Activated T-helper 17 cell treated with anti-CD3 and anti-CD28 coated beads, Interleukin-2, amount 50 U/mL, for 72 hours (primary cell): ENCODE measurements around the gene SEPTIN5. TPM values are rescaled to one million over a fixed set of nuclear protein-coding genes. Genes with fewer than 3 reads are reported as not detected.

Experiments
- ATAC-seq: fragments of 150-1000 bp; cut with Tn5 transposase; replicated peaks from 2 replicates; pipeline ENCODE4 v1.10.0; 2021; ENCODE audit warnings: mild to moderate bottlenecking, moderate library complexity
- H3K27ac Mint-ChIP-seq: one replicate; pipeline ENCODE4 v1.8.0; 2022; ENCODE audit warnings: mixed read lengths
- H3K27me3 Mint-ChIP-seq: one replicate; pipeline ENCODE4 v1.8.0; 2022; ENCODE audit warnings: mixed read lengths
- H3K36me3 Mint-ChIP-seq: one replicate; pipeline ENCODE4 v1.8.0; 2022; ENCODE audit warnings: low read depth, mild to moderate bottlenecking, mixed read lengths
- H3K4me1 Mint-ChIP-seq: one replicate; pipeline ENCODE4 v1.8.0; 2022; ENCODE audit warnings: mixed read lengths
- H3K4me3 Mint-ChIP-seq: one replicate; pipeline ENCODE4 v1.8.0; 2022; ENCODE audit warnings: mild to moderate bottlenecking, mixed read lengths
- H3K9me3 Mint-ChIP-seq: one replicate; pipeline ENCODE4 v1.8.0; 2022; ENCODE audit warnings: mixed read lengths
- total RNA-seq, 2 donors: library from RNA; stranded (reverse); gene quantifications; one replicate each; pipeline ENCODE4 v1.2.3, GENCODE V29; 2022

Gene SEPTIN5
- total RNA-seq, 2 donors from 2014 or later, result 0.41 to 0.42 TPM

DNA sequence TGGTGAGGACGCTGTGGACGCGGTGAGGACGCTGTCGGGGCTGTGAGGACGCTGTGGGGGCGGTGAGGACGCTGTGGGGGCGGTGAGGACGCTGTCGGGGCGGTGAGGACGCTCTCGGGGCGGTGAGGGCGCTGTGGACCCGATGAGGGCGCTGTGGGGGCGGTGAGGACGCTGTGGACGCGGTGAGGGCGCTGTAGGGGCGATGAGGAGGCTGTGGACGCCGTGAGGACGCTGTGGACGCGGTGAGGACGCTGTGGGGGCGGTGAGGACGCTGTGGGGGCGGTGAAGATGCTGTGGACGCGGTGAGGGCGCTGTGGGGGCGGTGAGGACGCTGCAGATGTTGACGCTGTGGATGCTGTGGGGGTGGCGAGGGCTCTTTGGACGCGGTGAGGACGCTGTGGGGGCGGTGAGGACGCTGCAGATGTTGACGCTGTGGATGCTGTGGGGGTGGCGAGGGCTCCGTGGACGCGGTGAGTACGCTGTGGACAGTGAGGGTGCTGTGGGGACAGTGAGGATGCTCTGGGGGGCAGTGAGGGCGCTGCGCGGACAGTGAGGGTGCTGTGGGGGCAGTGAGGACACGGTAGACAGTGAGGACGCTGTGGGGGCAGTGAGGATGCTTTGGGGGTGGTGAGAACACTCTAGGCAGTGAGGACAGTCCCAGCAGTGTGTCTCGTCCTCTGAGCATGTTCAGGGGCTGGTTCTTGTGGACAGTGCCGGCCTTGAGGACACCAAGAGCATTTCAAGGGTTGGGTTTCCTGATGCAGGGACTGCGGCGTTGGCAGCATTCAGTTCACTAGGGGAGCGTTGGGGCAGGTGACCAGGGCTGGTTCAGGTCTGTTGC is 13.2 kb downstream of the SEPTIN5 start:
- H3K4me3 Mint-ChIP-seq, result no peak overlapping the region
- H3K27ac Mint-ChIP-seq, result no peak overlapping the region

DNA sequence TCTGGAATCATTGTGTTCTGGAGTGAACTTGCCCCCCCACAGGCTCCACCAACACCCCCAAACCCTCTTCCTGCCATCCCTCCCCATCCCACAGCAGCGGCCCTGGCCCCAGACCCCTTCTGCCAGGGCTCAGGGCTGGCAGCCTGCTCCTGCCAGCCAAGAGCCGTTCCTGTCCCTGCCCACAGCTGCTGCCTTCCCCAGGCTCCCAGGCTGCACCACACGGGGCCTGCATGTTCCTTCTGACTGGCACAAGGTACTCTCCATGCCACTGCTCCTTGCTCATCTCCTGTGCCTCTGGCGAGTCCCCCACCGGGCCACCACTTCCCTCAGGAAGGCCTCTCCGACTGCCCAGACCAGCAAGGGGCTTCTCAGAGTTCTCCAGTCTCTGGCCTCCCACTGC is 14.0 kb downstream of the SEPTIN5 start:
- Mint-ChIP-seq H3K4me3 (no peak overlapping the region), H3K4me1 (peaks cover 3% of the 10 kb centered on the region), H3K36me3 (no peaks in the 10 kb centered on the region), H3K27me3 (peaks cover 16% of the 10 kb centered on the region), H3K9me3 (no peaks in the 10 kb centered on the region), H3K27ac (no peak overlapping the region)
- ATAC-seq, result no peak

More for the DNA sequence above, 13.2 kb downstream of the SEPTIN5 start:
- Mint-ChIP-seq H3K36me3 (no peaks in the 10 kb centered on the region), H3K9me3 (no peaks in the 10 kb centered on the region), H3K27me3 (peaks cover 19% of the 10 kb centered on the region), H3K4me1 (peaks cover 3% of the 10 kb centered on the region)
- ATAC-seq, result no peak

DNA sequence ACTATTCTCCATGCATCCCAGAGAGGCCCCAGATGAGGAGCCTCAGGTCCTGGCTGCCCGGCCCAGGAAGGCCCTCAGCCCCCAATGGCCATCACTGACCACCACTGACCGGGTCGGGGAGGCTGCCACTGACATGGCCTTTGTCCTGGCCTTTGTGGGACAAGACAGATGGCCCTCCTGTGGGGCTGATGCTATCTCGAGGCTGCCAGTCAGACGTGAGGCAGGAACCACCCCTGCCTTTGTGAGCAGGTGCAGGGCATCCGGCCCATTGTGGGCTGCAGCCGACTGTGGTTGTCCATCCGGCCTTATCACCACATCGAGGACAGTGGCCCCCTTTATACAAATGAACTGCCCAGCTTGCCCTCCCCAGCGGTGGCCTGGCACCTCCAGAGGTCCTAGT is 14.5 kb downstream of the SEPTIN5 start:
- Mint-ChIP-seq H3K27ac (no peak overlapping the region), H3K27me3 (peaks cover 15% of the 10 kb centered on the region), H3K4me1 (peaks cover 3% of the 10 kb centered on the region), H3K36me3 (no peaks in the 10 kb centered on the region), H3K4me3 (no peak overlapping the region), H3K9me3 (no peaks in the 10 kb centered on the region)
- no peak for ATAC-seq

DNA sequence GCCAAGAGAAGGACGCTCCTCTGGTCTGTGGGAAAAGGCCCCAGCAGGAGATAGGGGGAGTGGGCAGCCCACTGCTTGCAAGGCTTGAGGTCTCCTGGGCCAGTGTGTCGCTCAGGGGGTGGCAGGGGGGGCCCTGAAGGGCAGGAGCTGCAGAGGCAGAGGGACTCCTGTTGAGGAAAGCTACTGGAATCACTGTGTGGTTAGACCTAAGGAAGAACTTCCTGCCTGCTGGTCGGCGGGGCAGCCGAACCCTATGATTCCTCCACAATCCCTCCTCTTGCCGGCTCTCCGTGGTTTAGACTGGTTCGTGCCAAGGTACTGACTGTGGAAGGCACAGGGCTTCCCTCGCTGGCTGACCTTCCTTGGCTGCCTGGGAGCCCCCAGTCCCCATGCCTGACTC is 15.2 kb downstream of the SEPTIN5 start:
- H3K36me3 Mint-ChIP-seq, result no peaks in the 10 kb centered on the region
- no peak overlapping the region for H3K4me3 Mint-ChIP-seq
- H3K9me3 Mint-ChIP-seq, result no peaks in the 10 kb centered on the region
- ATAC-seq, result no peak
- no peak overlapping the region for H3K27ac Mint-ChIP-seq
- H3K27me3 Mint-ChIP-seq, result peaks cover 14% of the 10 kb centered on the region
- peaks cover 3% of the 10 kb centered on the region for H3K4me1 Mint-ChIP-seq

DNA sequence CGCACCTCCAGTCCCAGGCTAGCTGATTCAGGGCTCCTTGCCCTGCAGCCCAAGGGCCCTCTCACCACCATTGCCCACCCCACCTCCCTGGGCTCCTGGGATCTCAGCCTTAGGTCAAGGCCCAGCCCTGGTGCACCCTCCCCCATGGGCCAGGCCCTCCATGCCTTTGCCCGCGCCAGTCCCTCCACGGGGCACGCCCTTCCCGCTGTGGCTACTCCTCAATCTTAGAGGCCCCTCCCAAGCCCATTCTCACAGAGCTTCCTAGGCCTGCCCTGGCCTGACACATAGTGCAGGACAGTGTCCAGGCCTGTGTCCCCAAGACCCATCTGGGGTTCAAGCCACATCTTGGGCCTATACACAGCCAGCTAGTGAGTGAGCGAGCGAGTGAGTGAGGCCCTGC is 15.9 kb downstream of the SEPTIN5 start:
- peak; percentile 15 for ATAC-seq
- no peak overlapping the region for H3K27ac Mint-ChIP-seq
- H3K9me3 Mint-ChIP-seq, result no peaks in the 10 kb centered on the region
- H3K4me1 Mint-ChIP-seq, result peaks cover 3% of the 10 kb centered on the region
- H3K4me3 Mint-ChIP-seq, result peak overlapping the region; percentile 61
- H3K27me3 Mint-ChIP-seq, result peaks cover 8% of the 10 kb centered on the region
- H3K36me3 Mint-ChIP-seq, result no peaks in the 10 kb centered on the region

DNA sequence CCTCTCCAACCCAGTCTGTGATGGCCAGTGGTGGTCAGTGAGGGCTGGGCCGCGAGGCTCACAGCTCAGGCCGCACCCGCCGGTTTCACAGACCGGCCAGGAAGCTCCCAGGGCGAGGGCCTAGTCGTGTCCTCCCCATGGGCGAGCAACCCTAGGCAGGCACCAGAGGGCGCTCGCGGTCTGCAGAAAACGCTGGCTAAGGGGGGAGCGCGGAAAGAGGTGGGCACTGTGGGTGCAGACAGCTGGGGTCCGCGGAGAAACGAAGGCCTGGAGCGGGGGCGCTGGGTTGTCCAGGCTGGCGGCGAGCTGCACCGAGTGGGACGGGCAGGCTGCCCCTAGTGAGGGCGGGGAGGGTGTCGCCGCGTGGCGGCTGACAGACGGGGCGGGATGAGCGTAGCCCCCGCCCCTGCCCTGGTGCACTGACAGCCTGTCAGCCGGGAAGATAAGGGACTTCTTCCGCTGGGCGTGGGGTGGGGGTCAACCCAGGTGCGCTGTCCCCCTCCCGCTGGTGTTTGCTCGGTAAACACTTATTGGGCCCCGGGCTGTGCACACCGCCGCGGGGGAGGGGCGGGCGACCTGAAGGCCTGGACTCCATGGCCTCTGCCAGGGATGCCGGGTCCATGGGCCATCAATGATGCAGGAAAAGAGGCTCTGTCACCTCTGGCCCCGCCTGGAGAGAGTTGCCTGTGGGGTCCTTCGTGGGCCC is 16.5 kb downstream of the SEPTIN5 start:
- peaks cover 3% of the 10 kb centered on the region for H3K4me1 Mint-ChIP-seq
- H3K9me3 Mint-ChIP-seq, result no peaks in the 10 kb centered on the region
- H3K27me3 Mint-ChIP-seq, result peaks cover 4% of the 10 kb centered on the region
- H3K4me3 Mint-ChIP-seq, result peak overlapping the region; percentile 61
- H3K27ac Mint-ChIP-seq, result no peak overlapping the region
- no peaks in the 10 kb centered on the region for H3K36me3 Mint-ChIP-seq
- peak; percentile 91 for ATAC-seq

DNA sequence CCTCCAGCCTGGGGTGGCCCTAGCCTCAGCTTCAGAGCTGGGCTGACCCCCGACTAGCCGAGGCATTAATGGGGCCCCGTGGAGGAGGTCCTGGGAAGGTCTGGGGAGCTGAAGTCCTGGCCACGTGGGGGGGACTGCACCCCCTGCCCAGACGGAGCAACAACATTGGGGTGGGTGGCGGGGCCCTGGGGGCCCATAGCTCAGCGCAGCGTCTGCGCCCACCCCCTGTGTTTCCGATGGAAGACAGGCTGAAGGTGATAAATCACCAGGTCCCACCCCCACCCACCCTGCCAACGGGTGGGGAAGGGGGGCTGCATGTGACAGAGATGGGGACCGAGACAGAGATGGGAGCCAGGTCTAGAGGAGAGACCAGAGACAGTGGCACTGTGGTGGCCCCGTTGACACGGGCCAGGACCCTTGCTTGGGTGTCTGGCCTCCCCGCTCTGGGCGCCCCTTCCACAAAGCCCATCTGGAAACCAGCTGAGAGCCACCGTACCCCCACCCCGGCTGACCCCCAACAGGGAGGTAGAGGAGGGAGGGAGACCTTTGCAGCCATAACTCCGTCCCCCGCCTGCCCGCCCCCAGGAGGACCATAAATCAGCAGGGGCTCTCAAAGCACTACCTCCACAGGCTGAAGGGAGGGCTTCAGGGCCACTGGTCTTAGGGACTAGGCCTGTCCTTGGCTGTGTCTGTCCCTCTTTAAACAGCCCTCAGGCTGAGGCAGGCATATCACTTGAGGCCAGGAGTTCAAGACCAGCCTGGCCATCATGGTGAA is 17.2 kb downstream of the SEPTIN5 start:
- H3K9me3 Mint-ChIP-seq, result no peaks in the 10 kb centered on the region
- ATAC-seq, result no peak
- no peaks in the 10 kb centered on the region for H3K36me3 Mint-ChIP-seq
- peaks cover 3% of the 10 kb centered on the region for H3K4me1 Mint-ChIP-seq
- peak overlapping the region; percentile 61 for H3K4me3 Mint-ChIP-seq
- H3K27ac Mint-ChIP-seq, result no peak overlapping the region
- peaks cover 4% of the 10 kb centered on the region for H3K27me3 Mint-ChIP-seq

DNA sequence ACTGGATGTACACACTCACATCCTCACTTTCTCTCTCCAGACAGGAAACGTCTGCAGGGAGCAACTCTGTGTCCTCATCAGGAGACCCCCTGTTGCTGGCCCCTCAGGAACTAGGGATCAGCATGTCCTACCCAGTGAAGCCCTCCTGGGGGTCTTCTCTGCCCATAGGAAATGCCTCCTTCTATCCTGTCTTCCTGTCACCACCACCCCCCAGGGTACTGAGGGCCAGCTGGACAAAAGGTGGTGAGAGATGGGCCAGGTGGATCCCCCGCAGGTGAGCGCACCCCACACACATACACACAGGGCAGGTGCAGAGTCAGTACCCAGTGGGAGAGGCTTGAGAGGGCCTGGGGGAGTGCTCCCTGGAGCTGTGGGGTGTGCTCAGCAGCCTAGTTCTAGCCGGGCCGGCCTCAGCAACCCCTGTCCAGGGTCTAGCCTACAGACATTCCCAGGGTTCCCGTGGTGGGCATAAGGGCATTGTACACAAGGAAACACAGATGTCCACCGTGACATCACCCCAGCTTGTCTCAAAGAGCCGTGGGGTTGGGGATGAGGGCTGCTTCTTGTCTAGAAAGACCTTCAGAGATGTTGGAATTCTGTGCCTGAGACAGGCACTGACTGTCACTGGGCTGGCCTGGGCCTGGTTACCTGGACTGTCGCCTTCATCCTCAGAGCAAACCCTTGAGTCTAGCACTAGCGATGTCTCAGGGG is 18.3 kb downstream of the SEPTIN5 start:
- H3K27me3 Mint-ChIP-seq, result peaks cover 3% of the 10 kb centered on the region
- H3K4me3 Mint-ChIP-seq, result no peak overlapping the region
- no peaks in the 10 kb centered on the region for H3K36me3 Mint-ChIP-seq
- no peak overlapping the region for H3K27ac Mint-ChIP-seq
- peaks cover 3% of the 10 kb centered on the region for H3K4me1 Mint-ChIP-seq
- no peaks in the 10 kb centered on the region for H3K9me3 Mint-ChIP-seq
- no peak for ATAC-seq

DNA sequence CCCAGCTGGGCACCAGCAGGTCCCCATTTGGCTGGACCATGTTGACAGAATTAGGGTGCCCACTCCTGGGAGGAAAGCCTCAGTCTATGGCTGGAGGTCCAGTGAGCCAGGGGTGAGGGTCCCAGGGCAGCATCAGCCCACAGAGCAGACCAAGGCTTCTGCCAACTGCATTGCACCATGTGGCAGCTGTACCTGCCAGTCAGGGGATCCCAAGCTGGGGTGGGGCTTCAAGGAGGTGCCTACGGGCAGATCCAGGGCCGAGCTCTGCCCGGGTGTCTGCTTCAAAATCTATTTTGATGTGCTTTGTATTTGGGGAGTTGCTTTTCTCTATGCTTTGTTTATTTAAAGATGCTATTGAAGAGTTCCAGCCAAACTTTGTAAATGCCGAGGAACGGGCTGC is 19.5 kb downstream of the SEPTIN5 start:
- Mint-ChIP-seq H3K27me3 (no peaks in the 10 kb centered on the region), H3K4me1 (peaks cover 3% of the 10 kb centered on the region), H3K4me3 (no peak overlapping the region), H3K36me3 (no peaks in the 10 kb centered on the region), H3K9me3 (no peaks in the 10 kb centered on the region), H3K27ac (no peak overlapping the region)
- ATAC-seq, result no peak

DNA sequence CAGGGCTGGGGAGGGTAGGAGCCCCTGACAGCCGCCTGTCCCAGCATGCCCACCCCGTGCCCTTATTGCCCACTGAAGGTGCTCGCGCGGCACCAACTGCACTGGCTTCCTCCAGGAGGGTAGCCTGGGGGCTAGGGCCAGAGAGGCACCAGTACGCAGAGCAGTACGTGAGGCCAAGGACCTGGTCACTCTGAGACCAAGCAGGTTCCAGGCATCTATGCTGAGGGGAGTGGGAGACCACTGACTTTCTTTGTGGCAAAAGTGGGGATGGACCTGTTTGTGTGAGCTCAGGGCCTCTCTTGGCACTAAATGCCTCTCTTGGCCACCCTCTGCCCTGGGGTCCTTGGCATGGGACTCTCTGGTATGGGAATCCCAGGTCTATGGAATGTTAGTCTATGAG is 19.9 kb downstream of the SEPTIN5 start:
- Mint-ChIP-seq H3K4me1 (peaks cover 3% of the 10 kb centered on the region), H3K9me3 (no peaks in the 10 kb centered on the region), H3K36me3 (no peaks in the 10 kb centered on the region), H3K27ac (no peak overlapping the region), H3K27me3 (no peaks in the 10 kb centered on the region), H3K4me3 (no peak overlapping the region)
- ATAC-seq, result no peak

DNA sequence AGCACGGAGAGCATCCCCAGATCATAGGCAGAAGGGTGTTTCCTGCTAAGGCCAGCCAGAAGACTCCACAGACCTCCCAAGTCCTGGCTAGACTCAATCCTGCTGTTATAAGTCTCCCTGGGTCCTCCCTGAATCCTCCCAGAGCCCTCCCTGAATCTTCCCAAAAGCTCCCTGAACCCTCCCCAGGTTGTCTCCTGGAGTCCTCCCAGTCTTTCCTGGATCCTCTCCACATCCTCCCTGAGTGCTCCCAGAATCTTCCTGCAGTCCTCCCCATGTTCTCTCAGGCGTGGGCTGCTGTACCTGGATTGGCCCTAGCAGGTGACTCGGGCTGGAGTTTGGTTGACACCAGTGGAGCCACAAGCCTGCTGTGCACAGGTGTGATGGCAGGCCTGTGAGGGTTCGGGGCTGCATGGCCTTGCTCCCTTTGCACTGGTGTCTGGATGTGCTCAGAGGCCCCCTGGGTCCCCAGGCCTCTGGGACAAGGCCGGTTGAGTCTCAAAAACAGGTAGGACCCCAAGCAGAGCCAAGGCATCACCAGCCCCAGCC is 20.6 kb downstream of the SEPTIN5 start:
- H3K27ac Mint-ChIP-seq, result no peak overlapping the region
- H3K4me3 Mint-ChIP-seq, result no peak overlapping the region
- no peaks in the 10 kb centered on the region for H3K9me3 Mint-ChIP-seq
- peaks cover 3% of the 10 kb centered on the region for H3K4me1 Mint-ChIP-seq
- H3K36me3 Mint-ChIP-seq, result no peaks in the 10 kb centered on the region
- ATAC-seq, result no peak
- no peaks in the 10 kb centered on the region for H3K27me3 Mint-ChIP-seq

DNA sequence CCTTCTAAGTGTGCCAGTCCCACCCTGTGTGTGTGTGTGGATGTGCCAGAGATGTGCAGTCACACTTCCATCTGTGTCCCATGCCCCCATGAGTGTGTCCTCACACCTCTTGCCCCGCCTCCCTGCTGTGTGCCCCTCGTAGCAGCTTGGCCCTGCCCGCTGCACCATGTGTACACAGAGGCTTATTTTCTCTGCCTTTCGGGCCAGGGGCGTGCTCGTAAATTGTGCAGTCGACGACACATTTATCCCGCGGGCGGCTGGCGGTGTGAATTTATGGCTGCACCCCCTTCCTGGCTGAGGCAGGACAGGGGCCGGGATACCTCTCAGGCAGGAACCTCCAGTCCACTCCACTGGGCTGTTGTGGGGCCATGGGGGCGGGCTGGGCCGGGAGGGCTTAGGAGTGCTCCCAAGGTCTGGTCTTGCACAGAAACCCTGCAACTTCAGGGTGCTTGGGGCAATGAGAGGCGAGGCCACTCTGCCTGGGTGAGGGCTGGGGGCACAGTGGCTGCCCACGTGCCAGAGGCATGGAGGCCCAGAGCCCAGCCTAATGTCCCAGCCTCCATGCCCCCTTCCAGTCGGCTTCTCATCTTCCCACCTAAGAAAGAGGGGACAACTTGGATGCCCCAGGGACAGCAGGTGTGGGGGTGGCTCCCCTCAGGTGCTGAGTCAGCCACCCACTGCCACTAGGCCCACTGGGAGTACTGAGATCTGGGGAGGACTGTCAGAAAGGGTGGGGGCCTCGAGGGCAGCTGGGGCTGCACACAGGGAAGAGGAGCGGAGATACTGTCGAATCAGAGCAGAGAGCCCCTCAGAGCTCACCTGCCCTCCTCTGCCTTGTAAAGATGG is 21.6 kb downstream of the SEPTIN5 start:
- H3K36me3 Mint-ChIP-seq, result no peaks in the 10 kb centered on the region
- no peak overlapping the region for H3K27ac Mint-ChIP-seq
- H3K4me1 Mint-ChIP-seq, result no peaks in the 10 kb centered on the region
- H3K4me3 Mint-ChIP-seq, result no peak overlapping the region
- ATAC-seq, result no peak
- no peaks in the 10 kb centered on the region for H3K27me3 Mint-ChIP-seq
- no peaks in the 10 kb centered on the region for H3K9me3 Mint-ChIP-seq

DNA sequence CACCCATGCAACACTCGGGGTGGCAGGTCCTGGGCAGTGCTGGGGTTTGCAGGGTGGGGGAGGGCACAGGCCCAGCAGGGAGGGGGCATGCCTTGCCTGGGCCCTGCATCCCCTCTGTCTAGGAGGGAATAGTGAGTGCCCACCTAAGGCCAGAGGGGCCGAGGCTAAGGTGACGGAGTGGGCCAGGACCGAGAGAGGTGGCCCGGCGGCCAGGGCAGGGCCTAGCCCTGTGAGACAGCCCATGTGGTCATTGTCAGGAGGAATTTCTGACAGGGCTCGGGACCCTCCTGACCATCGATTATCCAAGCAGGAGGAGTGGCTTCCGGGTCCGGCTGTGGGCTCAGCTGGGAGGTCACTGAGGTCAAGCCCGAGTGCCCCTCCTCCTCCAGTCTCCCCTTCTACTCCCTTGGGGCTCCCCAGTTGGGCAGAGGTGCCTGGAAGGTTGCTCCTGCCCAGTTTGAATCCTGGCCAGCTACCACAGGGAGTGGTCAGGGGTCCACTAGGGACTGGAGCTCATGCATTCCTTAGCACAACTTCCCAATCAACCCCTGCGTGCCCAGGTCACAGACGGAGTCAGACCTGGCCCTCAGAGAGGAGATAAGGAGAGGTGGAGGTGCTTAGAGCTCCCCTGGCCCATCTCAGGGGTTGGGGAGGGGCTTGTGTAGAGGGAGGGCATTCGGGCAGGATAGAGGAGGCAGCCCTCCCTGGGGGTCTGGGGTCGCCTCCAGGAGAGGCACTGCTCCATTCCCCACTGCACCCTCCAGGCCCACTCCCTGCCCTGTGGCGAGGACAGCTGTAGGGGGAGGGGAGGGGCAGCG is 23.8 kb downstream of the SEPTIN5 start:
- no peaks in the 10 kb centered on the region for H3K9me3 Mint-ChIP-seq
- H3K27ac Mint-ChIP-seq, result no peak overlapping the region
- H3K4me3 Mint-ChIP-seq, result no peak overlapping the region
- no peaks in the 10 kb centered on the region for H3K27me3 Mint-ChIP-seq
- no peaks in the 10 kb centered on the region for H3K4me1 Mint-ChIP-seq
- no peak for ATAC-seq
- H3K36me3 Mint-ChIP-seq, result no peaks in the 10 kb centered on the region
